Measurements from ENCODE around the gene CXCL17. TPM values are rescaled to one million over a fixed set of nuclear protein-coding genes. Genes with fewer than 3 reads are reported as not detected.

The CXCL17 gene
- total RNA-seq, 6 experiments from 2014 or later = not detected

DNA sequence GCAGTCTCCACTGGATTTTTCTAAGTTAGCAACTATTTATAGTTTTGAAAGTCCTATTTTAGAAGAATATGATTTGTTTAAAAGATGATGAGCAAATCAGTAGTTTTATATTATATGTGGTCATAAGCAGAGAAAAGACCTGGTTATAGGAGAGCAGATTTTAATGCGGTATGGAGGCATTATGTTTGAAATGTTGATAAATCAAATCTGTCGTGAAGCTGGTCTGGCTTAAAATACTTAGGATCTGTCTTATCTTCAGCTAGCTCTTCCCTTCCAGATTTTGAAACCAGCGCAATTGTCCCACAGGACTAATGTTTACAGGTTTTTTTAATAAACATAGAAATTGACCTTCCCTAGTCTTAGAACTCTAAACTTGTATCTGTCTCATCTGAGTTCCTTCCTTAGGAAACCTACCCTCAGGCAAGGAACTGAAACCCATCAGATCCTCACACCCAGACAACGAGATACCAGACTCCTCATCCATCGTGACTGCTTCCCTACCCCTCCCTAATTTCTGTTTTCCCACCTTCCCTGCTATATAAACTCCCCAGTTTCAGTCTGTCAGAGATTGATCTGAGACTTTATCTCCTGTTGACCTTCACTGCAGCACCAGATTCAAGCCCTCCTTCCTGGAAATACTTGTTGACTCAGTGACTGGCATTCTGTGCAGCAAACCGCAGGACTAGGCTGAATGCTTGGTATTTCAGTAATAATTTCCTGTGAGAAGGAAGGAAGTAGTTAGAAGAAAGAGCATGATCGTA lies 37.8 kb upstream of the CXCL17 start:
- H3K27me3 Mint-ChIP-seq (ENCODE audit: insufficient read depth) = peaks cover 7% of the 10 kb centered on the region
- H3K27ac Mint-ChIP-seq = peak overlapping the region; percentile 48
- peak overlapping the region; percentile 60 for H3K4me3 Mint-ChIP-seq
- peaks cover 21% of the 10 kb centered on the region for H3K4me1 Mint-ChIP-seq (ENCODE audit: low read depth)
- peak; percentile 36 for DNase-seq
- peaks cover 4% of the 10 kb centered on the region; the same call in 1 of the 2 replicates for H3K36me3 Mint-ChIP-seq (ENCODE audit: low read depth)
- H3K9me3 Mint-ChIP-seq = no peaks in the 10 kb centered on the region
- TF ChIP-seq, protein P1, sequence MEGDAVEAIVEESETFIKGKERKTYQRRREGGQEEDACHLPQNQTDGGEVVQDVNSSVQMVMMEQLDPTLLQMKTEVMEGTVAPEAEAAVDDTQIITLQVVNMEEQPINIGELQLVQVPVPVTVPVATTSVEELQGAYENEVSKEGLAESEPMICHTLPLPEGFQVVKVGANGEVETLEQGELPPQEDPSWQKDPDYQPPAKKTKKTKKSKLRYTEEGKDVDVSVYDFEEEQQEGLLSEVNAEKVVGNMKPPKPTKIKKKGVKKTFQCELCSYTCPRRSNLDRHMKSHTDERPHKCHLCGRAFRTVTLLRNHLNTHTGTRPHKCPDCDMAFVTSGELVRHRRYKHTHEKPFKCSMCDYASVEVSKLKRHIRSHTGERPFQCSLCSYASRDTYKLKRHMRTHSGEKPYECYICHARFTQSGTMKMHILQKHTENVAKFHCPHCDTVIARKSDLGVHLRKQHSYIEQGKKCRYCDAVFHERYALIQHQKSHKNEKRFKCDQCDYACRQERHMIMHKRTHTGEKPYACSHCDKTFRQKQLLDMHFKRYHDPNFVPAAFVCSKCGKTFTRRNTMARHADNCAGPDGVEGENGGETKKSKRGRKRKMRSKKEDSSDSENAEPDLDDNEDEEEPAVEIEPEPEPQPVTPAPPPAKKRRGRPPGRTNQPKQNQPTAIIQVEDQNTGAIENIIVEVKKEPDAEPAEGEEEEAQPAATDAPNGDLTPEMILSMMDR (IDR thresholded peaks at IDR 0.05) = no peak

DNA sequence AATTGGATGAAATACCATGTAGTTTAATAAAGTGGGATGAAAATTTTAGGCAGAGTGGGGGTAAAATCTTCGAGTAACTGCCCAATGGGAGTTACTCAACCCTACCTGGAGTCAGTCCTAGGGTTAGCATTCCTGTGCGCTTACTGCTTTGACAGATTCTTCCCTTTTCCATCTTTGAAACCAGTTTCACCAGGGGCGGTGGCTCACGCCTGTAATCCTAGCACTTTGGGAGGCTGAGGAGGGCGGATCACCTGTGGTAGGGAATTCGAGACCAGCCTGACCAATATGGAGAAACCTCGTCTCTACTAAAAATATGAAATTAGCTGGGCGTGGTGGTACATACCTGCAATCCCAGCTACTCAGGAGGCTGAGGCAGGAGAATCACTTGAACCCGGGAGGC lies 37.0 kb upstream of the CXCL17 start:
- Mint-ChIP-seq H3K9me3 (no peaks in the 10 kb centered on the region), H3K27ac (no peak overlapping the region), H3K4me3 (no peak overlapping the region), H3K36me3 (ENCODE audit: low read depth) (peaks cover 4% of the 10 kb centered on the region; the same call in 1 of the 2 replicates), H3K4me1 (ENCODE audit: low read depth) (peaks cover 21% of the 10 kb centered on the region), H3K27me3 (ENCODE audit: insufficient read depth) (peaks cover 9% of the 10 kb centered on the region)
- no peak for DNase-seq
- TF ChIP-seq, protein P1 (IDR thresholded peaks at IDR 0.05) = no peak

DNA sequence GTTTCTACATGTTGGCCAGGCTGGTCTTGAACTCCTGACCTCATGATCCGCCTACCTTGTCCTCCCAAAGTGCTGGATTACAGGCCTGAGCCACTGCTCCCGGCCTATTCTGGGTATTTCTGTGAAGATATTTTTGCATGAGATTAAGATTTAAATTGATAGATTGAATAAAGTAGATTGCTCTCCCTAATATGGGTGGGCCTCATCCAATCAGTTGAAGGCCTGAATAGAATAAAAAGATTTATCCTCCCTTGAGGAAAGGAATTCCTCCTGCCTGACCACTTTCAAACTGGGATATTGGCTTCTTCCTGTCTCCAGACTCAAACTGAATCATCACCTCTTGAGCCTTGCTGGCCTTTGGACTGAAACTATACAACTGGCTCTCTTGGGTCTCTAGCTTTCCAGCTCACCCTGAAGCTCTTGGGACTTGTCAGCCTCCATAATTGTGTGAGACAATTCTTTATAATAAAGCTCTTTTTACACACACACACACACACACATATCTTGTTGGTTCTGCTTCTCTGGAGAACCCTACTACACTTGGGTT lies 36.1 kb upstream of the CXCL17 start:
- H3K27me3 Mint-ChIP-seq (ENCODE audit: insufficient read depth) = peaks cover 9% of the 10 kb centered on the region
- H3K4me3 Mint-ChIP-seq = no peak overlapping the region
- H3K9me3 Mint-ChIP-seq = no peaks in the 10 kb centered on the region
- DNase-seq = no peak
- H3K27ac Mint-ChIP-seq = no peak overlapping the region
- H3K4me1 Mint-ChIP-seq (ENCODE audit: low read depth) = peaks cover 21% of the 10 kb centered on the region
- H3K36me3 Mint-ChIP-seq (ENCODE audit: low read depth) = peaks cover 4% of the 10 kb centered on the region; the same call in 1 of the 2 replicates
- TF ChIP-seq, protein P1 (IDR thresholded peaks at IDR 0.05) = no peak

DNA sequence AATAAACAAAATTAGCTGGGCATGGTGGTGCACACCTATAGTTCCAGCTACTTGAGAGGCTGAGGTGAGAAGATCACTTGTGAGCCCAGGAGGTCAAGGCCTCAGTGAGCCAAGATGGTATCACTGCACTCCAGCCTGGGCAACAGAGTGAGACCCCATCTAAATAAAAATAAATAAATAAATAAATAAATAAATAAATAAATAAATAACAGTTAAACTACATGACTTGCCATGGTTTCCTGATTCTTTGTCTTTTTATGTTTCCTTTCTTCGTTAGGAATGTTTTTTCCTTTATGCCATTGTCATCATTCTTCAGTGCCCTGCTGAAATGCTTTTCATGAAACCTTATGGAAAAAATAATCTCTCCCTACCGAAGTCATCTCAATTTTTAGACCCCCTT lies 35.2 kb upstream of the CXCL17 start:
- H3K27me3 Mint-ChIP-seq (ENCODE audit: insufficient read depth) = peaks cover 13% of the 10 kb centered on the region
- TF ChIP-seq, protein P1 (IDR thresholded peaks at IDR 0.05) = no peak

DNA sequence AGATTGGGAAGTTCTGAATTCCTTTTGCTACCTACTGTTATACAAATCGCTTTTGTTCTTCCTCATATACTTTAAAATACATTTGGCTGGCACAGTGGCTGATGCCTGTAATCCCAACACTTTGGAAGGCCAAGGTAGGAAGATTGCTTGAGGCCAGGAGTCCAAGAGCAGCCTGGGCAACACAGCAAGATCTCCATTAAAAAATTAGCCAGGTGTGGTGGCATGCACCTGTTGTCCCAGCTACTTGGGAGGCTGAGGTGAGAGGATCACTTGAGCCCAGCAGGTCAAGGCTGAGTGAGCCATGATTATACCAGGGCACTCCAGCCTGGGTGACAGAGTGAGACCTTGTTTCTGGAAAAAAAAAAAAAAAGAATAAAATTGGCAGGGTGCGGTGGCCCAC lies 34.4 kb upstream of the CXCL17 start:
- no peak for DNase-seq
- Mint-ChIP-seq H3K27ac (no peak overlapping the region), H3K36me3 (ENCODE audit: low read depth) (no peaks in the 10 kb centered on the region), H3K4me3 (no peak overlapping the region), H3K9me3 (no peaks in the 10 kb centered on the region), H3K4me1 (ENCODE audit: low read depth) (peaks cover 21% of the 10 kb centered on the region), H3K27me3 (ENCODE audit: insufficient read depth) (peaks cover 15% of the 10 kb centered on the region)
- TF ChIP-seq, protein P1 (IDR thresholded peaks at IDR 0.05) = no peak

More for the DNA sequence above, 35.2 kb upstream of the CXCL17 start:
- no peak overlapping the region for H3K27ac Mint-ChIP-seq
- H3K4me1 Mint-ChIP-seq (ENCODE audit: low read depth) = peaks cover 21% of the 10 kb centered on the region
- H3K4me3 Mint-ChIP-seq = no peak overlapping the region
- H3K36me3 Mint-ChIP-seq (ENCODE audit: low read depth) = no peaks in the 10 kb centered on the region
- no peaks in the 10 kb centered on the region for H3K9me3 Mint-ChIP-seq
- DNase-seq = no peak

All from HFFc6 (cell line).